NT2/D1 (cell line): ENCODE data around the gene CHD1L.

ENCODE experiments used
- DNase-seq: peaks from one replicate; pipeline ENCODE4 v3.0.0-alpha.2; 2011; ENCODE audit warnings: low read depth, low spot score
- H3K27me3 ChIP-seq: 2 replicates; pipeline ENCODE4 v1.6.0; 2011; ENCODE audit warnings: mild to moderate bottlenecking; ENCODE audit not compliant: insufficient read length, insufficient read depth
- H3K36me3 ChIP-seq: 2 replicates; pipeline ENCODE4 v1.6.1; 2011; ENCODE audit warnings: mild to moderate bottlenecking, low read length, mixed read lengths; ENCODE audit not compliant: insufficient read depth, insufficient read length
- H3K4me1 ChIP-seq: 2 replicates; pipeline ENCODE4 v1.5.1; 2011; ENCODE audit not compliant: insufficient read depth, insufficient read length
- H3K4me3 ChIP-seq: 2 replicates; pipeline ENCODE4 v1.5.1; 2011; ENCODE audit warnings: low read depth; ENCODE audit not compliant: insufficient read length
- H3K9ac ChIP-seq: 2 replicates; pipeline ENCODE4 v1.6.0; 2011; ENCODE audit warnings: low read depth; ENCODE audit not compliant: insufficient read length
- H3K9me3 ChIP-seq: 2 replicates; pipeline ENCODE4 v1.5.1; 2011; ENCODE audit warnings: mild to moderate bottlenecking, low read length; ENCODE audit not compliant: insufficient read depth
- SUZ12 ChIP-seq: IDR thresholded peaks from 2 replicates; pipeline ENCODE4 v1.6.1; 2011; ENCODE audit not compliant: insufficient read length, insufficient read depth; ENCODE audit errors: extremely low read depth
- YY1 ChIP-seq: IDR thresholded peaks from 2 replicates; pipeline ENCODE4 v1.6.1; 2011; ENCODE audit not compliant: insufficient read length, insufficient read depth
- ZNF274 ChIP-seq: IDR thresholded peaks from 2 replicates; pipeline ENCODE4 v1.6.1; 2011; ENCODE audit warnings: mild to moderate bottlenecking, low read depth, low read length

Gene CHD1L

GRCh38 chr1:147272042-147272441, 29.6 kb downstream of the CHD1L start:
- Histone ChIP-seq H3K4me3 (no peak overlapping the region), H3K27me3 (no peaks in the 10 kb centered on the region), H3K9ac (no peak overlapping the region), H3K4me1 (no peaks in the 10 kb centered on the region), H3K9me3 (no peaks in the 10 kb centered on the region), H3K36me3 (peaks cover 96% of the 10 kb centered on the region)
- TF ChIP-seq SUZ12 (no peak), YY1 (no peak)
- no peak for DNase-seq

- H3K27me3 ChIP-seq: no peaks in the 10 kb centered on the region
- TF ChIP-seq YY1: no peak
- no peak for TF ChIP-seq ZNF274
- no peak for TF ChIP-seq SUZ12
- peak; percentile 57 for DNase-seq
- H3K9me3 ChIP-seq: no peaks in the 10 kb centered on the region
- no peak overlapping the region for H3K4me3 ChIP-seq
- no peak overlapping the region for H3K9ac ChIP-seq
- H3K36me3 ChIP-seq: peaks cover 93% of the 10 kb centered on the region
- H3K4me1 ChIP-seq: no peaks in the 10 kb centered on the region
Measured at GRCh38 chr1:147273409-147274336, 31.2 kb downstream of the CHD1L start.

- Histone ChIP-seq H3K4me3 (no peak overlapping the region), H3K36me3 (peaks cover 92% of the 10 kb centered on the region), H3K9me3 (no peaks in the 10 kb centered on the region), H3K9ac (no peak overlapping the region), H3K27me3 (no peaks in the 10 kb centered on the region), H3K4me1 (no peaks in the 10 kb centered on the region)
- no peak for DNase-seq
- no peak for TF ChIP-seq YY1
- TF ChIP-seq SUZ12: no peak
Measured at GRCh38 chr1:147281950-147282349, 39.5 kb downstream of the CHD1L start.

GRCh38 chr1:147283011-147283410, 40.5 kb downstream of the CHD1L start:
- H3K36me3 ChIP-seq: peaks cover 92% of the 10 kb centered on the region
- H3K27me3 ChIP-seq: no peaks in the 10 kb centered on the region

GRCh38 chr1:147287133-147287865, 44.8 kb downstream of the CHD1L start:
- TF ChIP-seq SUZ12 (no peak), YY1 (no peak), ZNF274 (no peak)
- no peak for DNase-seq
- Histone ChIP-seq H3K4me1 (no peaks in the 10 kb centered on the region), H3K9me3 (no peaks in the 10 kb centered on the region), H3K36me3 (peaks cover 100% of the 10 kb centered on the region), H3K4me3 (no peak overlapping the region), H3K9ac (no peak overlapping the region), H3K27me3 (no peaks in the 10 kb centered on the region)

More at GRCh38 chr1:147283011-147283410, 40.5 kb downstream of the CHD1L start:
- Histone ChIP-seq H3K9me3 (no peaks in the 10 kb centered on the region), H3K9ac (no peak overlapping the region), H3K4me1 (no peaks in the 10 kb centered on the region), H3K4me3 (no peak overlapping the region)
- DNase-seq: no peak
- TF ChIP-seq SUZ12 (no peak), YY1 (no peak), ZNF274 (no peak)

GRCh38 chr1:147292012-147292411, 49.5 kb downstream of the CHD1L start:
- no peak overlapping the region for H3K4me3 ChIP-seq
- no peaks in the 10 kb centered on the region for H3K27me3 ChIP-seq
- no peak overlapping the region for H3K9ac ChIP-seq
- H3K4me1 ChIP-seq: no peaks in the 10 kb centered on the region
- H3K36me3 ChIP-seq: peaks cover 100% of the 10 kb centered on the region
- DNase-seq: no peak
- H3K9me3 ChIP-seq: peaks cover 4% of the 10 kb centered on the region; the same call in 1 of the 2 replicates
- no peak for TF ChIP-seq YY1
- TF ChIP-seq ZNF274: no peak
- TF ChIP-seq SUZ12: no peak
